ENCODE data around the gene FKRP. TPM values are rescaled to one million over a fixed set of nuclear protein-coding genes. Genes with fewer than 3 reads are reported as not detected.

The FKRP gene
- total RNA-seq, 1 experiment from 2014 or later, result 24.1 TPM

GRCh38 chr19:46726551-46726950, 19.3 kb upstream of the FKRP start:
- TF ChIP-seq MXD4 (CRISPR knock-in tag; IDR thresholded peaks at IDR 0.05; ENCODE audit: borderline replicate concordance), result no peak
- no peak for TF ChIP-seq FOXP4 (CRISPR knock-in tag; IDR thresholded peaks at IDR 0.05)
- TF ChIP-seq ELF4 (CRISPR knock-in tag; IDR thresholded peaks at IDR 0.05; ENCODE audit: low read depth), result no peak
- TF ChIP-seq CREM (CRISPR knock-in tag; IDR thresholded peaks at IDR 0.05), result no peak
- no peak for TF ChIP-seq JUN (CRISPR knock-in tag; IDR thresholded peaks at IDR 0.05)
- no peak for TF ChIP-seq MAX (CRISPR knock-in tag; IDR thresholded peaks at IDR 0.05)
- TF ChIP-seq ZBTB21 (CRISPR knock-in tag; IDR thresholded peaks at IDR 0.05; ENCODE audit: borderline replicate concordance), result no peak
- no peak for TF ChIP-seq RELA (CRISPR knock-in tag; IDR thresholded peaks at IDR 0.05; ENCODE audit: borderline replicate concordance)
- TF ChIP-seq HMGA2 (CRISPR knock-in tag; IDR thresholded peaks at IDR 0.05), result no peak
- no peak for TF ChIP-seq E2F4 (CRISPR knock-in tag; IDR thresholded peaks at IDR 0.05; ENCODE audit: borderline replicate concordance, low read depth)
- TF ChIP-seq OVOL2 (CRISPR knock-in tag; IDR thresholded peaks at IDR 0.05; ENCODE audit: borderline replicate concordance), result no peak
- H3K9me3 Mint-ChIP-seq, result no peaks in the 10 kb centered on the region
- no peaks in the 10 kb centered on the region; the same call in 1 of the 2 replicates for H3K27me3 Mint-ChIP-seq (ENCODE audit: low read depth)
- no peak for DNase-seq (ENCODE audit: low spot score)
- no peak for ATAC-seq
- no peak overlapping the region for H3K4me3 Mint-ChIP-seq
- ChIA-PET POLR2A (no interaction called here), CTCF (no interaction called here)
- H3K27ac Mint-ChIP-seq, result peak overlapping the region; percentile 89
- H3K4me1 Mint-ChIP-seq, result peaks cover 14% of the 10 kb centered on the region
- peaks cover 57% of the 10 kb centered on the region for H3K36me3 Mint-ChIP-seq

GRCh38 chr19:46726971-46727501, 18.8 kb upstream of the FKRP start:
- ATAC-seq (no peak), DNase-seq (ENCODE audit: low spot score) (no peak)
- ChIA-PET CTCF (interaction anchor here (0.8 to 3.2 kb wide), 2 partner anchors 22 to 25 kb away, joined by 3 to 20 read pairs; no protein-coding TSS in a partner anchor), POLR2A (no interaction called here)
- Mint-ChIP-seq H3K27ac (peak overlapping the region; percentile 65), H3K4me1 (peaks cover 14% of the 10 kb centered on the region), H3K4me3 (no peak overlapping the region), H3K36me3 (peaks cover 58% of the 10 kb centered on the region), H3K27me3 (ENCODE audit: low read depth) (no peaks in the 10 kb centered on the region; the same call in 1 of the 2 replicates), H3K9me3 (no peaks in the 10 kb centered on the region)
- no peak for TF ChIP-seq TEAD1 (CRISPR knock-in tag; IDR thresholded peaks at IDR 0.05)
- no peak for TF ChIP-seq USF1 (CRISPR knock-in tag; IDR thresholded peaks at IDR 0.05)
- no peak for TF ChIP-seq ATF6 (CRISPR knock-in tag; IDR thresholded peaks at IDR 0.05)
- no peak for TF ChIP-seq ERG (CRISPR knock-in tag; IDR thresholded peaks at IDR 0.05)
- no peak for TF ChIP-seq CREM (CRISPR knock-in tag; IDR thresholded peaks at IDR 0.05)
- no peak for TF ChIP-seq ZNF396 (CRISPR knock-in tag; IDR thresholded peaks at IDR 0.05; ENCODE audit: borderline replicate concordance)
- no peak for TF ChIP-seq E2F4 (CRISPR knock-in tag; IDR thresholded peaks at IDR 0.05; ENCODE audit: borderline replicate concordance, low read depth)
- no peak for TF ChIP-seq FOXK1 (CRISPR knock-in tag; IDR thresholded peaks at IDR 0.05)
- no peak for TF ChIP-seq ZSCAN18 (CRISPR knock-in tag; IDR thresholded peaks at IDR 0.05)
- no peak for TF ChIP-seq ZNF138 (CRISPR knock-in tag; conservative IDR thresholded peaks at IDR 0.05)
- no peak for TF ChIP-seq SOX15 (CRISPR knock-in tag; IDR thresholded peaks at IDR 0.05)
- no peak for TF ChIP-seq FOXJ3 (CRISPR knock-in tag; IDR thresholded peaks at IDR 0.05; ENCODE audit: borderline replicate concordance)
- no peak for TF ChIP-seq KAT7 (CRISPR knock-in tag; IDR thresholded peaks at IDR 0.05; ENCODE audit: borderline replicate concordance)
- TF ChIP-seq ZNF416 (CRISPR knock-in tag; IDR thresholded peaks at IDR 0.05), result no peak
- TF ChIP-seq ETV6 (CRISPR knock-in tag; IDR thresholded peaks at IDR 0.05), result no peak
- TF ChIP-seq GRHL2 (CRISPR knock-in tag; IDR thresholded peaks at IDR 0.05; ENCODE audit: insufficient replicate concordance, severe bottlenecking), result no peak
